Thyroid gland (tissue), 4 donors: Measurements from ENCODE around the gene LMO2. TPM values are rescaled to one million over a fixed set of nuclear protein-coding genes. Genes with fewer than 3 reads are reported as not detected.
"Not testable (repeated sequence)": the region's sequence is repeated elsewhere in the genome, so short reads cannot be mapped to it uniquely, and the experiment has no call there.

Experiments used
- DNase-seq, 2 donors: peaks; one replicate each; pipeline ENCODE4 v3.0.0-alpha.2; 2019
- H3K27ac ChIP-seq, 3 donors: fragments of 200-600 bp; sonication (generic); 1 replicate in 2 of 3; 2 replicates in 1 of 3; pipeline ENCODE4 v1.5.1; 2016 to 2019; ENCODE audit warnings: mild to moderate bottlenecking in 1 of 3, moderate library complexity in 1 of 3
- H3K27me3 ChIP-seq: fragments of 200-600 bp; sonication (generic); one replicate; pipeline ENCODE4 v1.5.1; 2019
- H3K36me3 ChIP-seq, 2 donors: fragments of 200-600 bp; sonication (generic); one replicate each; pipeline ENCODE4 v1.5.1; 2016 to 2019
- H3K4me1 ChIP-seq, 2 donors: fragments of 200-600 bp; sonication (generic); one replicate each; pipeline ENCODE4 v1.5.1; 2017 to 2019
- H3K4me3 ChIP-seq, 3 donors: fragments of 200-600 bp; sonication (generic); replicated peaks in 1 of 3; 1 replicate in 2 of 3; 2 replicates in 1 of 3; pipeline ENCODE4 v1.5.1; 2016; ENCODE audit warnings: mild to moderate bottlenecking in 1 of 3
- H3K9me3 ChIP-seq: fragments of 200-600 bp; sonication (generic); one replicate; pipeline ENCODE4 v1.5.1; 2017
- POLR2A ChIP-seq, 2 donors: fragments of 450-650 bp; IDR thresholded peaks; one replicate each; pipeline ENCODE4 v1.6.1; 2017; ENCODE audit warnings: antibody characterized with exemption in 2 of 2, mild to moderate bottlenecking in 2 of 2, moderate library complexity in 1 of 2
- whole genome bisulfite sequencing, 2 donors: methylation state at CpG; one replicate each; pipeline ENCODE4 v1.1.5; 2017; 5-methylcytosine and 5-hydroxymethylcytosine counted together
- intact Hi-C: fragments of 100-400 bp; cut with DNase I; formaldehyde crosslinking; loops from one replicate; pipeline ENCODE4 v1.15.1; 2023
- total RNA-seq, 4 donors: library from RNA; depleted of rRNA; stranded (reverse); fragments of >200 nt; gene quantifications; one replicate each; pipeline ENCODE4 v1.2.3, GENCODE V29; 2016
- TF ChIP-seq, protein P1 (sequence below), 6 experiments: fragments of 200-600 bp in 3 of 6; fragments of 450-650 bp in 3 of 6; sonication (generic) in 3 of 6; IDR thresholded peaks; one replicate each; pipeline ENCODE4 v1.5.1; 2016 to 2019; ENCODE audit warnings: antibody characterized with exemption in 6 of 6, mild to moderate bottlenecking in 2 of 6, inconsistent platforms in 1 of 6, moderate library complexity in 1 of 6

The LMO2 gene
- total RNA-seq, 4 donors from 2014 or later: 20.7 to 51.5 (median 40.3) TPM

DNA sequence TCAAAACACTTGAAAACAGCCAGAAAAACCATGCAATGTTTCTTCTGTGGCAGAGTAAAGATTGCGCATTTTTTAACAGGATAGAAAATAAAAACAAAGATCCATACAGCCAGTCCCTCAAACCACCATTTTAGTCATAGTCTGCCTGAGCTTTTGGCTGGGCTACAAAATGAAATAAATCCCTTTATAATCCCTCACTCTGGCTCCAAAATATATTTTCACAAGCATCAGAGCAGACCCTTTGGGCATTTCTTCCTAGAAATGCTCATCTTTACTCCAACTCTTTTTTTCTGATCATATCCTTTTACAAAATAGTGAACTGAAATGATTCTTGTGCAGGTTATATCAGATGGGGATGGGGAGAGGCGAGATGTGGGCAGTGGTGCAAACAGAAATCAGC, 31.8 kb upstream of the LMO2 start:
- Histone ChIP-seq H3K27me3 (no peaks in the 10 kb centered on the region), H3K27ac (no peak overlapping the region), H3K36me3 (no peaks in the 10 kb centered on the region), H3K9me3 (no peaks in the 10 kb centered on the region), H3K4me1 (no peaks in the 10 kb centered on the region), H3K4me3 (no peak overlapping the region)
- intact Hi-C loops: no loop called here
- TF ChIP-seq POLR2A (IDR thresholded peaks at IDR 0.05): no peak
- TF ChIP-seq, protein P1, sequence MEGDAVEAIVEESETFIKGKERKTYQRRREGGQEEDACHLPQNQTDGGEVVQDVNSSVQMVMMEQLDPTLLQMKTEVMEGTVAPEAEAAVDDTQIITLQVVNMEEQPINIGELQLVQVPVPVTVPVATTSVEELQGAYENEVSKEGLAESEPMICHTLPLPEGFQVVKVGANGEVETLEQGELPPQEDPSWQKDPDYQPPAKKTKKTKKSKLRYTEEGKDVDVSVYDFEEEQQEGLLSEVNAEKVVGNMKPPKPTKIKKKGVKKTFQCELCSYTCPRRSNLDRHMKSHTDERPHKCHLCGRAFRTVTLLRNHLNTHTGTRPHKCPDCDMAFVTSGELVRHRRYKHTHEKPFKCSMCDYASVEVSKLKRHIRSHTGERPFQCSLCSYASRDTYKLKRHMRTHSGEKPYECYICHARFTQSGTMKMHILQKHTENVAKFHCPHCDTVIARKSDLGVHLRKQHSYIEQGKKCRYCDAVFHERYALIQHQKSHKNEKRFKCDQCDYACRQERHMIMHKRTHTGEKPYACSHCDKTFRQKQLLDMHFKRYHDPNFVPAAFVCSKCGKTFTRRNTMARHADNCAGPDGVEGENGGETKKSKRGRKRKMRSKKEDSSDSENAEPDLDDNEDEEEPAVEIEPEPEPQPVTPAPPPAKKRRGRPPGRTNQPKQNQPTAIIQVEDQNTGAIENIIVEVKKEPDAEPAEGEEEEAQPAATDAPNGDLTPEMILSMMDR (IDR thresholded peaks at IDR 0.05): no peak
- WGBS, 2 donors: 84 to 87% methylated on average over 2 of the region's 2 CpGs
- no peak for DNase-seq

DNA sequence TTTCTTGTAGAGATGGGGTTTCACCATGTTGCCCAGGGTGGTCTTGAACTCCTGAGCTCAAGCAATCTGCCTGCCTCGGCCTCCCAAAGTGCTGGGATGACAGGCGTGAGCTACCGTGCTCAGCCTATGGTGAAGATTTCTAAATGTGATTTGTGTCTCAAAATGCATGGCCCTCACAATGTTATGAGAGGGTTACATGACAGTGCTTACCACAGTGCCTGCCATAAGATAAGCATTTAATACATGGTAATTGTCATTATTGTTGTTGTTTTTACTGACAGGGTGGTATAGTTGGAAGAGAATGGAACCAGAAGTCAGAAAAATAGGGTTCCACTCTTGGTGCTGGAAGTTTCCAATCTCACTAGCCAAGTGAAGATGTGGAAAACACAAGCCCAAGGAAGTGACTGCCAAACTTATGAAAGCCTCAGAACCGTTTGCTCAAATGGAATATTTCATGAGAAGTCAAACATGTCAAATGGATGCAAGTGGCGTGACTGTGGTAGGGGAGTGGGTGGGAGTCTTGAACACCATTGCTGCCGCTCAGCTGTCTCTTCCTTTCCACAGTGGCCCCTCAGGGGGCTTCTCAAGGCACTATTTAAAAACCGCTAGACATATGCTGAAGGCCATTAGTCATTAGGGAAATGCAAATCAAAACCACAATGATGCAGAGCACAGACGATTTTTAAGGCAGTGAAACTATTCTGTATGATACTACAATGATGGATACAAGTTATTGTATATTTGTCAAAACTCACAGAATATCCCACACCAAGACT, 29.1 kb upstream of the LMO2 start:
- no peak for DNase-seq
- no peak for TF ChIP-seq POLR2A (IDR thresholded peaks at IDR 0.05)
- TF ChIP-seq, protein P1 (IDR thresholded peaks at IDR 0.05): no peak
- H3K27ac ChIP-seq: no peak overlapping the region
- intact Hi-C loops: no loop called here
- 74 to 86% methylated on average over 8 of the region's 8 CpGs for WGBS, 2 donors
- no peaks in the 10 kb centered on the region for H3K9me3 ChIP-seq
- no peak overlapping the region for H3K4me3 ChIP-seq
- no peaks in the 10 kb centered on the region for H3K27me3 ChIP-seq
- no peaks in the 10 kb centered on the region for H3K36me3 ChIP-seq
- H3K4me1 ChIP-seq: no peaks in the 10 kb centered on the region

DNA sequence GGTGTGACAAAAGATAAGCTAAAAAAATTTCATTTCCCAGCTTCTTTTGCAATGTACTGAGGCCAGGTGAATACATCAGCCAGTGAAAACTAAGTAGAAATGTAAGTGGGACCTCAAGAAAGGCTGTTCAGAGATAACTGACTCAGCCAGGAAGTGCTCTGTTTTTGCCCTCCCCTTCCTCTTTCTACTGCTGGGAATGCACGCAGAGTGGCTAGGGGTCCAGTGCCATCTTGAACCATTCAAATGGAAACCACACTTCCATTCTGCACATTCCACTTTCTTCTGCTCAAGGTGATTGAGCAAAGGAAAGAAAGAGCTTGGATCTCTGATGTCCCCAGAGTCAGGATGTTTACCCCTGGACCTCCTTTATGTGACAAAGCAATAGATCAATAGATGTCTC, 27.8 kb upstream of the LMO2 start:
- Histone ChIP-seq H3K4me3 (no peak overlapping the region), H3K36me3 (no peaks in the 10 kb centered on the region), H3K27me3 (no peaks in the 10 kb centered on the region), H3K4me1 (no peaks in the 10 kb centered on the region), H3K9me3 (no peaks in the 10 kb centered on the region), H3K27ac (no peak overlapping the region)
- intact Hi-C loops: no loop called here
- TF ChIP-seq POLR2A (IDR thresholded peaks at IDR 0.05): no peak
- TF ChIP-seq, protein P1 (IDR thresholded peaks at IDR 0.05): no peak
- WGBS, 2 donors: 75 to 78% methylated on average over 1 of the region's 1 CpG
- DNase-seq: no peak

DNA sequence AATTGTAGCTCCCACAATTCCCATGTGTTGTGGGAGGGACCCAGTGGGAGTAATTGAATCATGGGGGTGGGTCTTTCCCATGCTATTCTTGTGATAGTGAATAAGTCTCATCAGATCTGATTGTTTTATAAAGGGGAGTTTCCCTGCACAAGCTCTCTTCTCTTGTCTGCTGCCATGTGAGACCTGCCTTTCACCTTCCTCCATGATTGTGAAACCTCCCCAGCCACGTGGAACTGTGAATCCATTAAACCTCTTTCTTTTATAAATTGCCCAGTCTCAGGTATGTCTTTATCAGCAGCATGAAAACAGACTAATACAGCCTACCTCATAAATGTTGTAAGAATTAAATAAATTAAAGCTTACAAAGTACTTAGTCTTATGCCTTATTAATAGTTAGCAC, 25.5 kb upstream of the LMO2 start:
- DNase-seq, H3K36me3 ChIP-seq, H3K4me3 ChIP-seq, H3K4me1 ChIP-seq, H3K27ac ChIP-seq, intact Hi-C loops, H3K9me3 ChIP-seq, H3K27me3 ChIP-seq: not testable (repeated sequence)
- 52 to 68% methylated on average over 1 of the region's 1 CpG for WGBS, 2 donors

DNA sequence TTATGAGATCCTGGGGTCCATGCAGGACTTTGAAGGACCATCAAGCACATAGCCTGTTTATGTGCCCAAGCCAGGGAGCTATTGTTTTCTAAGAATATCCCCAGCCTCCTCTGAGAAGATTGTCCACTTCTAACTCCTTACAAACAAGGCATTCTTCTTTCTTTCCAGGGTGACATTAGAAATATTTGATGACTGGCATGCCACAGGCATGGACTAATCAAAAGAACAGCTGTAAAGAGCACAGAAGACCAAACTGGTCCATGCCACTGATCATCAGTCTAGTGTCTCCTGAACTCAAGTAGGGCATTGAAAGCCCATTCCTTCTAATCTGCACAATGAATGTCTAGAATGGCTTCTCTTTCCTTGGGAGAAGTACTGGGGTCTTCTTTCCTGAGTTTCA, 24.9 kb upstream of the LMO2 start:
- DNase-seq: no peak
- TF ChIP-seq POLR2A (IDR thresholded peaks at IDR 0.05): no peak
- TF ChIP-seq, protein P1 (IDR thresholded peaks at IDR 0.05): no peak
- no peaks in the 10 kb centered on the region for H3K4me1 ChIP-seq
- no peaks in the 10 kb centered on the region for H3K9me3 ChIP-seq
- no peak overlapping the region for H3K27ac ChIP-seq
- intact Hi-C loops: no loop called here
- H3K36me3 ChIP-seq: no peaks in the 10 kb centered on the region
- H3K4me3 ChIP-seq: no peak overlapping the region
- no peaks in the 10 kb centered on the region for H3K27me3 ChIP-seq
